GM06990 (cell line): ENCODE data around the gene HIP1.

Source experiments
- DNase-seq: peaks from one replicate; pipeline ENCODE4 v3.0.0-alpha.2; 2011; ENCODE audit not compliant: insufficient read length; ENCODE audit errors: extremely low read depth
- H3K27me3 ChIP-seq: replicated peaks from 2 replicates; pipeline ENCODE4 v1.6.0; 2011; ENCODE audit warnings: low read length; ENCODE audit not compliant: control insufficient read depth, insufficient read depth
- H3K36me3 ChIP-seq: 2 replicates; pipeline ENCODE4 v1.5.1; 2011; ENCODE audit warnings: low read length; ENCODE audit not compliant: control insufficient read depth, insufficient read depth
- H3K4me3 ChIP-seq: replicated peaks from 2 replicates; pipeline ENCODE4 v1.5.1; 2011; ENCODE audit warnings: low read depth, mild to moderate bottlenecking, control low read depth, low read length
- CTCF ChIP-seq: IDR thresholded peaks from 2 replicates; pipeline ENCODE4 v1.5.1; 2011; ENCODE audit warnings: low read length, control low read depth, mild to moderate bottlenecking, inconsistent platforms; ENCODE audit not compliant: insufficient read depth, poor library complexity, severe bottlenecking

HIP1 gene

GRCh38 chr7:75591467-75592255 lies 147.1 kb downstream of the HIP1 start:
- H3K36me3 ChIP-seq: no peaks in the 10 kb centered on the region
- no peaks in the 10 kb centered on the region for H3K27me3 ChIP-seq
- DNase-seq: no peak
- H3K4me3 ChIP-seq: no peak overlapping the region
- TF ChIP-seq CTCF: no peak

- no peak overlapping the region for H3K4me3 ChIP-seq
- TF ChIP-seq CTCF: no peak
- H3K36me3 ChIP-seq: no peaks in the 10 kb centered on the region
- no peaks in the 10 kb centered on the region for H3K27me3 ChIP-seq
- DNase-seq: no peak
Measured at GRCh38 chr7:75590373-75591005, 148.3 kb downstream of the HIP1 start.

GRCh38 chr7:75584354-75584753 lies 154.4 kb downstream of the HIP1 start:
- no peaks in the 10 kb centered on the region for H3K36me3 ChIP-seq
- DNase-seq: no peak
- TF ChIP-seq CTCF: no peak

GRCh38 chr7:75583255-75583654 lies 155.5 kb downstream of the HIP1 start:
- H3K36me3 ChIP-seq: no peaks in the 10 kb centered on the region
- no peaks in the 10 kb centered on the region for H3K27me3 ChIP-seq
- TF ChIP-seq CTCF: no peak
- DNase-seq: no peak
- H3K4me3 ChIP-seq: no peak overlapping the region

More at GRCh38 chr7:75584354-75584753, 154.4 kb downstream of the HIP1 start:
- H3K4me3 ChIP-seq: no peak overlapping the region
- no peaks in the 10 kb centered on the region for H3K27me3 ChIP-seq

- no peak for DNase-seq
- H3K27me3 ChIP-seq: no peaks in the 10 kb centered on the region
- TF ChIP-seq CTCF: no peak
- H3K4me3 ChIP-seq: no peak overlapping the region
- H3K36me3 ChIP-seq: no peaks in the 10 kb centered on the region
Measured at GRCh38 chr7:75579899-75580298, 158.8 kb downstream of the HIP1 start.

- no peaks in the 10 kb centered on the region for H3K27me3 ChIP-seq
- TF ChIP-seq CTCF: no peak
- no peak overlapping the region for H3K4me3 ChIP-seq
- H3K36me3 ChIP-seq: no peaks in the 10 kb centered on the region
- no peak for DNase-seq
Measured at GRCh38 chr7:75578081-75578480, 160.7 kb downstream of the HIP1 start.
